Measurements from ENCODE around the gene RNU4-1. TPM values are rescaled to one million over a fixed set of nuclear protein-coding genes. Genes with fewer than 3 reads are reported as not detected.

The RNU4-1 gene
- total and polyA plus RNA-seq, 2 donors (not counting 3 experiments of a cell fraction or from before 2014, with no cell fraction given): under 0.01 to 2,141 TPM

DNA sequence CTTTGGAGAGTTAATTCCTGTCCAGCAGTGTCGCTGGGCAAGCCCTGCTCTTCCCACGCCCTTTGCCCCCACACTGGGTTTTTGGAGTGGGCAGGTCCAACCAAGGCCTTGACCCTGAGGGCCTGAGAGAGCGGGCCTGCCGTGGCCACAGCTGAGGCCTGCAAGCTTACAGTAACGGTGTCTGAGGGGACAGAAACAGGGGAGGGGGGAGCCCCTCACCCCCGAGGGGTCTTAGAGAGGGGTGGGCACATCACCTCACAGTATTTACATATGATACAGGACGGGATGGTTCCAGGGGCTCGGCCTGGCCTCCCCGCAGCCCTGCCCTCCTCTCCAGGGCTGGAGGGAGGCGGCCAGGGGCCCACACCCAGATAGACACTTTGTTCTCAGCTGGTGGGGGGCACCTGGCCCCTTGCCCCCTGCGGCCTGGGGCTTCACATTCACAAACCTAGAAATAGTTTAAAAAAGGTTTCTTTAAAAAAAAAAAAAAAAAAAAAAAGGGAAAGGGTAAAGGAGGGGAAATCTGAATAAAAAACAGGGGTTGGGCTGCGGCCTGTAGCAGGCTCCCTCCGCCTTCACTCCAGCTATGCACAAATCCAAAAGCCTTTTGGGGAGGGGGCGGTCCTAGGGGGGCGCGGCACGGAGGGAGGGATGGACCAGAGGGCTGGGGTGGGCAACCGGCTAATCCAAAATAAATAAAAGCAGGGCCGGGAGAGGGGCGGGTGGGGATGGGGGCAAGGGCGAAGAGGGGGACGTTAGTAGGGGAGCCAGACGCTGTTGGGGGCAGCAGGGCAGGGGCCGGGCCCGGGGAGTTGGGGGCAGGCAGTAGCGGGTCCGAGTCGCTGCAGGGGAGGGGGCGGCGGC is 49.4 kb upstream of the RNU4-1 start:
- Histone ChIP-seq H3K9me1 (replicated peaks; ENCODE audit: control insufficient read depth, extremely low read depth, insufficient read depth, low read length) (no peaks in the 10 kb centered on the region), H3K79me2 (ENCODE audit: control insufficient read depth, insufficient read depth, low read length) (no peaks in the 10 kb centered on the region), H2AFZ (ENCODE audit: low read depth, low read length) (no peak overlapping the region), H3K9ac (replicated peaks; ENCODE audit: extremely low read depth, insufficient read depth, low read length) (no peak overlapping the region), H3K4me2 (ENCODE audit: insufficient read depth, low read length) (no peak overlapping the region), H4K20me1 (replicated peaks; ENCODE audit: control insufficient read depth, extremely low read depth, insufficient read depth, low read length) (no peaks in the 10 kb centered on the region), H3K9me3 (replicated peaks; ENCODE audit: control insufficient read depth, insufficient read depth, low read length) (no peaks in the 10 kb centered on the region), H3K36me3 (ENCODE audit: control insufficient read depth in 2 of 2, extremely low read depth in 1 of 2, insufficient read depth in 2 of 2, low read length in 2 of 2) (no peaks in the 10 kb centered on the region), H3K4me3 (replicated peaks in 1 of 3; ENCODE audit: insufficient read depth in 1 of 3, low read depth in 1 of 3, low read length in 3 of 3) (no peak overlapping the region), H3K27me3 (ENCODE audit: control insufficient read depth in 2 of 2, insufficient read depth in 2 of 2, low read length in 2 of 2) (no peaks in the 10 kb centered on the region), H3K4me1 (ENCODE audit: control insufficient read depth, extremely low read depth, insufficient read depth, low read length) (no peaks in the 10 kb centered on the region), H3K27ac (ENCODE audit: insufficient read depth, low read depth, low read length) (no peak overlapping the region)
- no peak for DNase-seq (ENCODE audit: low read depth, low spot score)
- TF ChIP-seq CTCF (IDR thresholded peaks at IDR 0.05; ENCODE audit: extremely low read depth in 1 of 2, insufficient read depth in 1 of 2, low read depth in 1 of 2, low read length in 2 of 2) (no peak), POLR2A (IDR thresholded peaks at IDR 0.05; ENCODE audit: low read depth, low read length) (no peak)
- dilution Hi-C loops (cut with MboI; ENCODE audit: extremely low pct_ligation_motif_present, low sequenced_read_pairs) (no loop called here), intact Hi-C loops (cut with micrococcal nuclease) (no loop called here)
- no peak for FAIRE-seq
- BruUV-seq (replicated peaks): no TSS peak
- ChIA-PET POLR2A (no interaction called here), CTCF (interaction anchor here (1.2 kb wide), 1 partner anchor 15 kb away, joined by 5 read pairs; no protein-coding TSS in a partner anchor)

- H3K4me2 ChIP-seq (ENCODE audit: insufficient read depth, low read length): no peak overlapping the region
- no peak overlapping the region for H3K9ac ChIP-seq (replicated peaks; ENCODE audit: extremely low read depth, insufficient read depth, low read length)
- TF ChIP-seq MYC (IDR thresholded peaks at IDR 0.05; ENCODE audit: low read depth, low read length) (no peak), FOS (IDR thresholded peaks at IDR 0.05; ENCODE audit: borderline replicate concordance, insufficient read depth, low read length) (no peak), CTCF (IDR thresholded peaks at IDR 0.05; ENCODE audit: extremely low read depth in 1 of 2, insufficient read depth in 1 of 2, low read depth in 1 of 2, low read length in 2 of 2) (no peak)
- no peak for DNase-seq (ENCODE audit: low read depth, low spot score)
- no peak overlapping the region for H3K4me3 ChIP-seq (replicated peaks in 1 of 3; ENCODE audit: insufficient read depth in 1 of 3, low read depth in 1 of 3, low read length in 3 of 3)
- ChIA-PET POLR2A (no interaction called here), CTCF (interaction anchor here (1.3 kb wide), 1 partner anchor 37 kb away, joined by 3 read pairs; the partner anchor contains the start of gene SIRT4)
- H4K20me1 ChIP-seq (replicated peaks; ENCODE audit: control insufficient read depth, extremely low read depth, insufficient read depth, low read length): no peaks in the 10 kb centered on the region
- no peak overlapping the region for H2AFZ ChIP-seq (ENCODE audit: low read depth, low read length)
- no TSS peak for BruUV-seq (replicated peaks)
- H3K9me1 ChIP-seq (replicated peaks; ENCODE audit: control insufficient read depth, extremely low read depth, insufficient read depth, low read length): no peaks in the 10 kb centered on the region
- no peak overlapping the region for H3K27ac ChIP-seq (ENCODE audit: insufficient read depth, low read depth, low read length)
- H3K27me3 ChIP-seq (ENCODE audit: control insufficient read depth in 2 of 2, insufficient read depth in 2 of 2, low read length in 2 of 2): no peaks in the 10 kb centered on the region
- no peak for FAIRE-seq
- no peaks in the 10 kb centered on the region for H3K36me3 ChIP-seq (ENCODE audit: control insufficient read depth in 2 of 2, extremely low read depth in 1 of 2, insufficient read depth in 2 of 2, low read length in 2 of 2)
- H3K79me2 ChIP-seq (ENCODE audit: control insufficient read depth, insufficient read depth, low read length): no peaks in the 10 kb centered on the region
- H3K4me1 ChIP-seq (ENCODE audit: control insufficient read depth, extremely low read depth, insufficient read depth, low read length): no peaks in the 10 kb centered on the region
- no peaks in the 10 kb centered on the region for H3K9me3 ChIP-seq (replicated peaks; ENCODE audit: control insufficient read depth, insufficient read depth, low read length)
- dilution Hi-C loops (cut with MboI; ENCODE audit: extremely low pct_ligation_motif_present, low sequenced_read_pairs) (no loop called here), intact Hi-C loops (cut with micrococcal nuclease) (no loop called here)
Observed at GRCh38 chr12:120339256-120339655, 46.2 kb upstream of the RNU4-1 start.
